ENCODE data around the gene HOATZ.

DNA sequence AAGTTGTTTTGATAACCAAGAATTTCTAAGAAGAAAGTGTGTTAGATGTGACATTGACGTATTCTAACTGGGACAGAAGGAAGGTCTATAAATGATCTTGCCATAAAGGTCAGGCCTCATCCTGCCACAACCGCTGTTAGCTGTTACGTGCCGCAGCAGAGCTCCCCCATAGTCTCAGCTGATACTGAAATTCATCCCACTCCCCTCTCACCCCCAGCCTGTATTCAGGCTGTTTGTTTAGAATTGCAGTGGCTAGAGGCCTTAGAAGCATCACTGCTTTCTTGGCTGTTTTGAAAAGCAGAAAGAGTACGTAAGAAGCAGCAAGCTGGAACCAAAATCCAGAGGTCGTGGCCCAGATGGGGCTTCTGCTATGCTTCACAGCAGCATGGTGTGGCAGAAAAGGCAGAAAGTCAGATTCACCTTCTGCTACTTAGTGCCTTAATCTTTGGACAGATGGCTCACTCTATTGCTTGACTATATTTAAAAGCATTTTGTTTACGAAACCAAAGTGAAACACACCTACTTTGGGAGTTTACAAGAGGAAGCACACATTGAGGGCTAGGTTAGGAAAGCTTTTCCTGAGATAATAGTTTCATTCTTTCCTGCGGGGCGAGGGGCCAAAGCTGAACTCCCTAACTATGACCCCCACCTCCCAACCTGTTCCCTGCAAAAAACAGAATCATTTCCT is 25.0 kb downstream of the HOATZ start:
- TF ChIP-seq CTCF (IDR thresholded peaks at IDR 0.05; ENCODE audit: insufficient read depth, low read length, poor library complexity, severe bottlenecking) (no peak), EZH2phosphoT487 (conservative IDR thresholded peaks at IDR 0.05; ENCODE audit: low read length) (no peak)

All from SU-DHL-6 (cell line).